ENCODE data around the gene LTA.

Gene LTA

DNA sequence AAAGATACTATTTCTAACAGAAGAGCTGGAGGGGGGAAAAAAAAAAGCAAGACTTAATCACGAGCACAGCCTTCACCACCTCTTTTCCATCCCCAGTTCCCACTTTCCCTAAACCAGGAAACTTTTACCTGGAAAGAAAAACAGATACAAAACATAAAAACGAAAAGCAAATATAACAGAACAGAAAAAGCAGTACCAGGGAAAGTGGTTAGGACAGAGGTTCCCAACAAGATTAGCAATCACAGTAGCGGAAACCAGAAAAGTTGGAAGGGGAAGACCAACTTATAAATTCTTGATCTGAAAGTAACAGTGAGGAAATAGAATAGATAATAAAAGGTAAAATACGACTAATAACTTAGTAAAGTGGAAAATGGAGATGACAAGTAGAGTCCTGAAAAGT, 31.4 kb upstream of the LTA start:
- Histone ChIP-seq H3K4me3 (ENCODE audit: low read depth, low read length) (peak overlapping the region; percentile 93), H3K27ac (peak overlapping the region; percentile 99), H3K36me3 (peaks cover 68% of the 10 kb centered on the region), H3K27me3 (ENCODE audit: insufficient read depth, low read depth, severe bottlenecking) (no peaks in the 10 kb centered on the region), H3K9me3 (ENCODE audit: severe bottlenecking) (no peaks in the 10 kb centered on the region)
- no peak for DNase-seq
- no peak for TF ChIP-seq CTCF (IDR thresholded peaks at IDR 0.05; ENCODE audit: low read depth, low read length)

GRCh38 chr6:31541059-31541657, 30.9 kb upstream of the LTA start:
- peak; percentile 72 for DNase-seq
- H3K4me3 ChIP-seq (ENCODE audit: low read depth, low read length): peak overlapping the region; percentile 93
- no peaks in the 10 kb centered on the region for H3K27me3 ChIP-seq (ENCODE audit: insufficient read depth, low read depth, severe bottlenecking)
- peak overlapping the region; percentile 99 for H3K27ac ChIP-seq
- H3K9me3 ChIP-seq (ENCODE audit: severe bottlenecking): no peaks in the 10 kb centered on the region
- peaks cover 63% of the 10 kb centered on the region for H3K36me3 ChIP-seq
- no peak for TF ChIP-seq CTCF (IDR thresholded peaks at IDR 0.05; ENCODE audit: low read depth, low read length)

GRCh38 chr6:31541658-31542521, 30.2 kb upstream of the LTA start, which contains the start of gene DDX39B:
Gene DDX39B (minus strand): TSS chr6:31542003. CDS start chr6:31540532, 1,471 bp downstream.
- no peak for TF ChIP-seq CTCF (IDR thresholded peaks at IDR 0.05; ENCODE audit: low read depth, low read length)
- Histone ChIP-seq H3K4me3 (ENCODE audit: low read depth, low read length) (peak within 1 kb of the TSS; percentile 93), H3K9me3 (ENCODE audit: severe bottlenecking) (no peaks in the 10 kb centered on the region), H3K27ac (peak within 1 kb of the TSS; percentile 99), H3K36me3 (peaks cover 56% of the 10 kb centered on the region), H3K27me3 (ENCODE audit: insufficient read depth, low read depth, severe bottlenecking) (no peaks in the 10 kb centered on the region)
- peak; percentile 100 for DNase-seq

DNA sequence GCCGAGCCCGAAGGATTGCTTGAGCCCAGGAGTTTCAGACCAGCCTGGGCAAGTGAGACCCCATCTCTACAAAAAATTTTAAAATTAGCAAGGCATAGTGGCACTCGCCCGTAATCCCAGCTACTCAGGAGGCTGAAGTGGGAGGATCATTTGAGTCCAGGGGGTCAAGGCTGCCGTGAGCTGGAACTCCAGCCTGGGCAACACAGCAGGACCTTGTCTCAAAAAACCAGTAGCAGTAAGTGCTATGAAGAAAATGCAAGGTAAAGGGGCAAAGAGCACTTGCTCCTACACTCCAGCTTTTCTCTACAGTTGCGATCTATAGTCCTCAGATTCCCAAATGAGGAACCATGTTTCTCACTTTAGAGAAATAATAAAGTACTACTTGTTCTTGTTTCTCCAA, 28.4 kb upstream of the LTA start:
- H3K36me3 ChIP-seq: peaks cover 44% of the 10 kb centered on the region
- H3K9me3 ChIP-seq (ENCODE audit: severe bottlenecking): no peaks in the 10 kb centered on the region
- no peak for TF ChIP-seq CTCF (IDR thresholded peaks at IDR 0.05; ENCODE audit: low read depth, low read length)
- no peaks in the 10 kb centered on the region for H3K27me3 ChIP-seq (ENCODE audit: insufficient read depth, low read depth, severe bottlenecking)
- no peak for DNase-seq
- no peak overlapping the region for H3K27ac ChIP-seq
- no peak overlapping the region for H3K4me3 ChIP-seq (ENCODE audit: low read depth, low read length)

- H3K36me3 ChIP-seq: peaks cover 42% of the 10 kb centered on the region
- no peak for DNase-seq
- no peak for TF ChIP-seq CTCF (IDR thresholded peaks at IDR 0.05; ENCODE audit: low read depth, low read length)
- H3K27ac ChIP-seq: peak overlapping the region; percentile 66
- H3K4me3 ChIP-seq (ENCODE audit: low read depth, low read length): peak overlapping the region; percentile 65
- no peaks in the 10 kb centered on the region for H3K27me3 ChIP-seq (ENCODE audit: insufficient read depth, low read depth, severe bottlenecking)
- no peaks in the 10 kb centered on the region for H3K9me3 ChIP-seq (ENCODE audit: severe bottlenecking)
Measured at GRCh38 chr6:31544676-31545075, 27.4 kb upstream of the LTA start.
